BJ (cell line): ENCODE results near the gene IQCE. TPM values are rescaled to one million over a fixed set of nuclear protein-coding genes. Genes with fewer than 3 reads are reported as not detected.

Source experiments
- CTCF ChIA-PET: fragments of 350-600 bp; formaldehyde crosslinking; extraction: SDS; loops from one replicate; lab custom pipeline; 2021; ENCODE audit warnings: antibody characterized with exemption, inconsistent platforms; lab: Yijun Ruan, JAX
- POLR2A ChIA-PET: fragments of 300-600 bp; sonication (Branson Sonifier 250); formaldehyde crosslinking; extraction: SDS; loops from one replicate; lab custom pipeline; 2021; ENCODE audit warnings: antibody characterized with exemption; lab: Charles Lee
- DNase-seq: peaks from one replicate; pipeline ENCODE4 v3.0.0-alpha.2; 2011; ENCODE audit warnings: low read depth
- H3K27me3 ChIP-seq: 2 replicates; pipeline ENCODE4 v1.6.0; 2011; ENCODE audit warnings: low read length; ENCODE audit not compliant: control insufficient read depth, insufficient read depth
- H3K36me3 ChIP-seq: 2 replicates; pipeline ENCODE4 v1.5.1; 2011; ENCODE audit warnings: low read length; ENCODE audit not compliant: control insufficient read depth, insufficient read depth
- H3K4me3 ChIP-seq: 2 replicates; pipeline ENCODE4 v1.5.1; 2011; ENCODE audit warnings: low read depth, mild to moderate bottlenecking, control low read depth, low read length
- polyA plus RNA-seq: library from polyadenylated mRNA; depleted of rRNA; stranded (reverse); fragments of >200 nt; gene quantifications from 2 replicates; pipeline ENCODE4 v1.2.3, GENCODE V29; 2011
- TF ChIP-seq, protein P1 (sequence below): IDR thresholded peaks from 2 replicates; pipeline ENCODE4 v1.5.1; 2011; ENCODE audit warnings: low read depth, mild to moderate bottlenecking, control low read depth, inconsistent platforms, low read length, moderate library complexity; ENCODE audit not compliant: insufficient read depth

The IQCE gene
- polyA plus RNA-seq, 1 experiment, result 9.9 TPM

DNA sequence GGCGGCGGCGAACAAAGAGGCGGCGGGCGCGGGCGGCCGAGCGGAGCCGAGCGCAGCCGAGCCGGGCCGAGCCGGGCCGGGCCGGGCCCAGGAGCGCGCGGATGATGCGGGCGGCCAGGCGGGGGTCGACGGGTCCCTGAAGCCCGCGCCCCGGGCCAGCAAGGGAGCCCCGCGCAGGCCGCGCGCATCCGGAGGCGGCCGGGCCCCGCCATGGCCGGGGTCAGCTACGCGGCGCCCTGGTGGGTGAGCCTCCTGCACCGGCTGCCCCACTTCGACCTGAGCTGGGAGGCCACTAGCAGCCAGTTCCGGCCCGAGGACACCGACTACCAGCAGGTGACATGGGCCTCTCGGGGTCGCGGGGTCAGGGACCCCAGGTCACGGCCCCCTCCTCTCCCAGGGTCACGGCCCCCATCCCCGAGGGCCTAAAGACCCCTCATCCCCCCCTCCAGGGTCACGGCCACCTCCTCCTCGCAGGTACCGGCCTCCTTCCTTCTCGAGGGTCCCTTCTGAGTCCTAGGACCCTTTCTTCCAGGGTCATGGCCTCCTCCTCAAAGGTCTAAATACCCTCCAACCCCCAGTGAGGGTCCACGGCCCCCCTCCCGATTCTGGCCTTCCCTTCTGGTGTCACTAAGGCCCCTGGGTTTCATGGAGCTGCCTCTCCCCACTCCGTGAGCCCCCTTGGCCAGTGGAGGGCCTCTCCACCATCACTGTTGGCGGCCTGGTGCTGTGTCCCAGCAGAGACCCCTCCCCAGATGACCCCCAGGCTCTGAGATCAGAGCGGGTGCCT is 73.4 kb downstream of the IQCE start, which contains the start of gene TTYH3:
Gene TTYH3, plus strand, starts transcription at position 41 of the 787 bp plus-strand sequence. Its CDS starts 170 bp downstream, at position 211.
- ChIA-PET POLR2A (interaction anchor here (0.6 to 1.0 kb wide), 2 partner anchors 13 to 239 kb away, joined by 3 read pairs; no protein-coding TSS in a partner anchor), CTCF (interaction anchor here (0.6 kb wide), 1 partner anchor 117 kb away, joined by 3 read pairs; no protein-coding TSS in a partner anchor)
- Histone ChIP-seq H3K4me3 (peak within 1 kb of the TSS; percentile 95), H3K36me3 (peaks cover 1% of the 10 kb centered on the region), H3K27me3 (no peaks in the 10 kb centered on the region)
- DNase-seq, result no peak
- TF ChIP-seq, protein P1, sequence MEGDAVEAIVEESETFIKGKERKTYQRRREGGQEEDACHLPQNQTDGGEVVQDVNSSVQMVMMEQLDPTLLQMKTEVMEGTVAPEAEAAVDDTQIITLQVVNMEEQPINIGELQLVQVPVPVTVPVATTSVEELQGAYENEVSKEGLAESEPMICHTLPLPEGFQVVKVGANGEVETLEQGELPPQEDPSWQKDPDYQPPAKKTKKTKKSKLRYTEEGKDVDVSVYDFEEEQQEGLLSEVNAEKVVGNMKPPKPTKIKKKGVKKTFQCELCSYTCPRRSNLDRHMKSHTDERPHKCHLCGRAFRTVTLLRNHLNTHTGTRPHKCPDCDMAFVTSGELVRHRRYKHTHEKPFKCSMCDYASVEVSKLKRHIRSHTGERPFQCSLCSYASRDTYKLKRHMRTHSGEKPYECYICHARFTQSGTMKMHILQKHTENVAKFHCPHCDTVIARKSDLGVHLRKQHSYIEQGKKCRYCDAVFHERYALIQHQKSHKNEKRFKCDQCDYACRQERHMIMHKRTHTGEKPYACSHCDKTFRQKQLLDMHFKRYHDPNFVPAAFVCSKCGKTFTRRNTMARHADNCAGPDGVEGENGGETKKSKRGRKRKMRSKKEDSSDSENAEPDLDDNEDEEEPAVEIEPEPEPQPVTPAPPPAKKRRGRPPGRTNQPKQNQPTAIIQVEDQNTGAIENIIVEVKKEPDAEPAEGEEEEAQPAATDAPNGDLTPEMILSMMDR, result no peak

DNA sequence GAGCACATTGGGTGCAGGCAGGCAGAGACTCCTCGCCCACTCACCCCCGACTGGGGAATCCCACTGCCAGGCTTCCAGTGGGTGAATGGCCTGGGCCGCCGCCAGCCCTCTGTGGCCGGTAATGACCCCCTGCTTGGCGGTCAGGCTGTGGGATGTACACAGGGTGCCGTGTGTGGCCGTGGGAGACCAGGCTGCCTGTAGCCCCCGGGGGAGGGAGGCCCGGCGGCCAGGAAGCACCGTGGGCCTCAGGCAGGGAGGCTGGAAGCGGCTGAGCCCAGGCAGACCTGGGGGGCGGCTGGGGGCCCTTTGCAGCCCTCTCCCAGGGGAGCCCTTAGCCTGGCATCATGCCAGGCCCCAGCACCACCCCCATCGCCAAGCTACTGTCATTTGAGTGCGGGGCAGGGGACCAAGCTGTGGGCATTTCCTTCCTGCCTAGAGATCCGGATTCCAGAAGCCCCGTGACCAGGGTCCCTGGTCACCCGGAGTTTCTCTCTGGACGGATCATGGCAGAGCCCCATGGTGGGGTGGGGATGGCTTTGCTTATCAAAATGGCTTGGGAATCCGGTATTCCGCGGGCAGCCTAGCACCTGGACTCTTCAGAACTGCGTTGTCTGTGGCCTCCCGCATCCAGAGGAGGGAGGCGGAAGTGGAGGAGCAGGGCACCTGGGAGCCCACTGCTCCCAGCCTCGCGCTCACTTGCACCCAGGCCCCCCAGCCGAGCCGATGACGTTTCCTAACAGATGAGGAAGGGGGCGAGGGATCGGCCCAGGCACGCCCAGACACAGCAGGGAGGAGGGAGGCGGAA is 74.2 kb downstream of the IQCE start:
- Histone ChIP-seq H3K4me3 (peak overlapping the region; percentile 95), H3K36me3 (peaks cover 1% of the 10 kb centered on the region), H3K27me3 (no peaks in the 10 kb centered on the region)
- ChIA-PET CTCF (no interaction called here), POLR2A (no interaction called here)
- no peak for DNase-seq
- TF ChIP-seq, protein P1, result no peak

DNA sequence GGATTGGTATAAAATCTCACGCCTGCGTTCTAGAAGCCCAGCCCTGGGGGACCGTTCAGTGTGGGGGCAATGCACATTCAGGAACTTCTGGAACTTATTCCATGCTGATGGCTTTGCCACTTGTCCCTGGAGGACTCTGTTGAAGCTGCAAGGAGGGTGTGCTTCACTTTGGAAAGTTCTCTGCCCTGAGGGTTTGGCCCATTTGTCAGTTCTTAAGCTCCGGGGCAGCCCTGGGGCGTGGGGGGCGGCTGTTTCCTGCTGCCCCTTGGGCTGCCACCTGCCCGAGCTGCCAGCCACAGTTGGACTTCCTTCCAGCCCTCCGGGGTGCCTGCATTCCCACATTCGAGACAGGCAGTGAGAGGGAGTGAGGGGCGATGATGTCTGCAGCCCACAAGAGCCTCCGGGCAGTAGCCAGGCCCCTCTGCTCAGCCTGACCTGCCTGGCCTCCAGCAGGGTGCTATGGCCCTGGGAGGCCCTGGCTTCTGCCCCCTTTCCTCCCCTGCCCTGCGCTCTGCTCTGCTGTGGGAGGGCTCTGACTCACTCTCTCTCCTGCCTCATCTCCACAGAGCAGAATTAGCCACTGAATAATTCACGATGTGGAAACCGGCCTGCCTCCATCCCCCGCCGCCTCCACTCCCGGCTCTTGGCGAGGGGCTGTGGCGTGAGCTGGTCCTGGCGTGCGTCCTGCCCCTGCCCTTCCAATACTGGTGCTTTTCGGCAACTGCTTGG is 74.9 kb downstream of the IQCE start:
- Histone ChIP-seq H3K27me3 (no peaks in the 10 kb centered on the region), H3K36me3 (peaks cover 1% of the 10 kb centered on the region), H3K4me3 (peak overlapping the region; percentile 95)
- ChIA-PET POLR2A (no interaction called here), CTCF (interaction anchor here (1.6 kb wide), 1 partner anchor 66 kb away, joined by 3 read pairs; no protein-coding TSS in a partner anchor)
- DNase-seq, result peak; percentile 61
- TF ChIP-seq, protein P1, result no peak

DNA sequence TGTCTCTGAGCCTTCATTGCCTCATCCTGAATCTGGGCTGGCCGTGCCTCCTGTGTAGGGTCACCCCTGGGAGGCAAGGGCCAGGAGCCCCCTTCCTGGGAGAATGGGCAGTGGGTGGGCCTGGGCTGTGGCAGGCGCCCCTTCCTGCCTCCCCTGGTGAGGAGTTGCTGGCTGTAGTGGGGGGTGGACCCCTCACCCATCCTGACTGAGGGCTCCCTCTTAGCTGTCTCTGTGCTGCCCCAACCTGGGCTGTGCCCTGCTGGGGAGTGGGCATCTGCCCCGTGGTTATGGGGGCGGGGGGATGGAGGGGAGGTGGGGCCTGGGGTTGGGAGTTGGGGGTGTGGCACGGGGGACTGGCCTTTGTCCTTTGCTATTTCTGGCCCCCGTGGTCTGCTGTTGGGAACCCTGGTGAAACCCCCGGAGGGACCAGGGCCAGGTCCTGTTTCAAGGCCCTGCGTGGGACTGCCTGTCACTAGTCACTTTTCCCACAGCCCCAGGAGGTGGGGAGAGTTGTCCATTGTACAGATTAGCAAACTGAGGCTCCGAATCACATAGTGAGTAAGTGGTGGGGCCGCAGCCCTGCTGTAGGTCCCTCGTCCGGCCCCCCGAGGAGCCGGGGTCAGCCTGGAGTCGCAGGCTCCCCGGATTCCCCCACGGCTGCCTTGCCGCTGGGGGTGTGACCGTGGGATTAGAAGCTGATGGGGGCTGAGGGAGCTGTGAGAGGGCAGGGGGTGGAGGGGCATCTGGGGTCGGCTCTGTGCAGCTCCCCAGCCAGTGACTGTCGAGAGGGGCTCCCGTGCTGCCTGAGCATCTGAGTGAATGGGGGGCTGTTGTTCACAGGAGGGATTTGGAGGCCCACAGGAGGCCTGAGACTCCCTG is 75.7 kb downstream of the IQCE start:
- Histone ChIP-seq H3K36me3 (peaks cover 4% of the 10 kb centered on the region), H3K27me3 (no peaks in the 10 kb centered on the region), H3K4me3 (peak overlapping the region; percentile 95)
- TF ChIP-seq, protein P1, result no peak
- CTCF ChIA-PET, result interaction anchor here (0.6 to 1.6 kb wide), 2 partner anchors 67 to 166 kb away, joined by 3 to 4 read pairs; no protein-coding TSS in a partner anchor
- DNase-seq, result no peak
- POLR2A ChIA-PET, result no interaction called here
